Measurements from ENCODE around the gene KANSL2.
"Not testable (repeated sequence)": the region's sequence is repeated elsewhere in the genome, so short reads cannot be mapped to it uniquely, and the experiment has no call there.

The KANSL2 gene

GRCh38 chr12:48681710-48682532 lies at the start of gene KANSL2:
Gene KANSL2, minus strand, starts transcription at chr12:48682238. Its CDS starts 606 bp downstream, at chr12:48681632.
- DNase-seq, result peak; percentile 98

- DNase-seq, result no peak
Observed at GRCh38 chr12:48728807-48729206, 46.8 kb upstream of the KANSL2 start.

- not testable (repeated sequence) for DNase-seq
Observed at GRCh38 chr12:48720737-48721136, 38.7 kb upstream of the KANSL2 start.

- DNase-seq, result not testable (repeated sequence)
Observed at GRCh38 chr12:48720171-48720570, 38.1 kb upstream of the KANSL2 start.

GRCh38 chr12:48719002-48719401 lies 37.0 kb upstream of the KANSL2 start:
- not testable (repeated sequence) for DNase-seq

- no peak for DNase-seq
Observed at GRCh38 chr12:48717252-48717695, 35.2 kb upstream of the KANSL2 start.

- peak; percentile 99 for DNase-seq
Observed at GRCh38 chr12:48716493-48717251, 34.6 kb upstream of the KANSL2 start, which contains the start of gene CCNT1. Gene CCNT1, minus strand, starts transcription at chr12:48716707. Its CDS starts 32 bp downstream, at chr12:48716675.

- no peak for DNase-seq
Observed at GRCh38 chr12:48716168-48716492, 34.1 kb upstream of the KANSL2 start.

GRCh38 chr12:48712209-48712608 lies 30.2 kb upstream of the KANSL2 start:
- no peak for DNase-seq

- not testable (repeated sequence) for DNase-seq
Observed at GRCh38 chr12:48698822-48699221, 16.8 kb upstream of the KANSL2 start.

GRCh38 chr12:48696626-48697025 lies 14.6 kb upstream of the KANSL2 start:
- DNase-seq, result no peak

GRCh38 chr12:48695859-48696258 lies 13.8 kb upstream of the KANSL2 start:
- DNase-seq, result no peak

GRCh38 chr12:48694038-48694437 lies 12.0 kb upstream of the KANSL2 start:
- DNase-seq, result no peak

GRCh38 chr12:48693572-48693971 lies 11.5 kb upstream of the KANSL2 start:
- no peak for DNase-seq

GRCh38 chr12:48691826-48692487 lies 9.9 kb upstream of the KANSL2 start:
- DNase-seq, result no peak

- DNase-seq, result no peak
Observed at GRCh38 chr12:48690990-48691389, 9.0 kb upstream of the KANSL2 start.

GRCh38 chr12:48690436-48690835 lies 8.4 kb upstream of the KANSL2 start:
- DNase-seq, result no peak

- DNase-seq, result no peak
Observed at GRCh38 chr12:48688836-48689235, 6.8 kb upstream of the KANSL2 start.

- no peak for DNase-seq
Observed at GRCh38 chr12:48687592-48687991, 5.6 kb upstream of the KANSL2 start.

- no peak for DNase-seq
Observed at GRCh38 chr12:48686615-48687334, 4.7 kb upstream of the KANSL2 start.

- DNase-seq, result no peak
Observed at GRCh38 chr12:48686037-48686595, 4.1 kb upstream of the KANSL2 start.

- no peak for DNase-seq
Observed at GRCh38 chr12:48683534-48683933, 1.5 kb upstream of the KANSL2 start.

Measured in activated naive CD4-positive, alpha-beta T cell treated with anti-CD3 and anti-CD28 coated beads, Interleukin-2, amount 50 U/mL, for 16 hours (primary cell).